ENCODE data around the gene PKIG. TPM values are rescaled to one million over a fixed set of nuclear protein-coding genes. Genes with fewer than 3 reads are reported as not detected.

PKIG gene
- total and polyA plus RNA-seq, 2 donors (not counting 3 experiments of a cell fraction or from before 2014, with no cell fraction given), result 135 to 167 TPM

- Histone ChIP-seq H3K9me3 (replicated peaks; ENCODE audit: control insufficient read depth, insufficient read depth, low read length) (no peaks in the 10 kb centered on the region), H3K79me2 (ENCODE audit: control insufficient read depth, insufficient read depth, low read length) (peaks cover 36% of the 10 kb centered on the region), H3K4me3 (replicated peaks in 1 of 3; ENCODE audit: insufficient read depth in 1 of 3, low read depth in 1 of 3, low read length in 3 of 3) (no peak overlapping the region), H4K20me1 (replicated peaks; ENCODE audit: control insufficient read depth, extremely low read depth, insufficient read depth, low read length) (no peaks in the 10 kb centered on the region), H3K36me3 (ENCODE audit: control insufficient read depth in 2 of 2, extremely low read depth in 1 of 2, insufficient read depth in 2 of 2, low read length in 2 of 2) (no peaks in the 10 kb centered on the region), H3K4me2 (ENCODE audit: insufficient read depth, low read length) (no peak overlapping the region), H3K27ac (ENCODE audit: insufficient read depth, low read depth, low read length) (no peak overlapping the region), H3K4me1 (ENCODE audit: control insufficient read depth, extremely low read depth, insufficient read depth, low read length) (peaks cover 18% of the 10 kb centered on the region), H3K9me1 (replicated peaks; ENCODE audit: control insufficient read depth, extremely low read depth, insufficient read depth, low read length) (no peaks in the 10 kb centered on the region), H3K27me3 (ENCODE audit: control insufficient read depth in 2 of 2, insufficient read depth in 2 of 2, low read length in 2 of 2) (no peaks in the 10 kb centered on the region), H2AFZ (ENCODE audit: low read depth, low read length) (no peak overlapping the region), H3K9ac (replicated peaks; ENCODE audit: extremely low read depth, insufficient read depth, low read length) (no peak overlapping the region)
- TF ChIP-seq GATA2 (IDR thresholded peaks at IDR 0.05; ENCODE audit: insufficient read depth, insufficient read length, low read depth, low read length) (no peak), POLR2A (IDR thresholded peaks at IDR 0.05; ENCODE audit: low read depth, low read length) (no peak), EZH2 (IDR thresholded peaks at IDR 0.05; ENCODE audit: borderline replicate concordance, low read depth, low read length, severe bottlenecking) (no peak), POLR2AphosphoS5 (IDR thresholded peaks at IDR 0.05; ENCODE audit: insufficient read depth, low read depth, low read length) (no peak), CTCF (IDR thresholded peaks at IDR 0.05; ENCODE audit: extremely low read depth in 1 of 2, insufficient read depth in 1 of 2, low read depth in 1 of 2, low read length in 2 of 2) (no peak), MYC (IDR thresholded peaks at IDR 0.05; ENCODE audit: low read depth, low read length) (no peak), FOS (IDR thresholded peaks at IDR 0.05; ENCODE audit: borderline replicate concordance, insufficient read depth, low read length) (no peak), JUN (IDR thresholded peaks at IDR 0.05; ENCODE audit: borderline replicate concordance, insufficient read depth, insufficient read length, low read depth) (no peak), MAX (IDR thresholded peaks at IDR 0.05; ENCODE audit: insufficient read depth, insufficient read length) (no peak)
- FAIRE-seq (no peak), DNase-seq (ENCODE audit: low read depth, low spot score) (no peak)
- POLR2A ChIA-PET, result no interaction called here
- CTCF ChIA-PET, result interaction anchor here (0.9 to 1.9 kb wide), 3 partner anchors 10 to 33 kb away, joined by 3 to 4 read pairs (median 3); no protein-coding TSS in a partner anchor
- dilution Hi-C loops (cut with MboI; ENCODE audit: extremely low pct_ligation_motif_present, low sequenced_read_pairs), result no loop called here
- BruUV-seq (replicated peaks), result no TSS peak
- intact Hi-C loops (cut with micrococcal nuclease), result no loop called here
These were observed 39.5 kb upstream of the PKIG start for GRCh38 chr20:44542890-44543289.
